ENCODE data around the gene ZNF436. TPM values are rescaled to one million over a fixed set of nuclear protein-coding genes. Genes with fewer than 3 reads are reported as not detected.
"Not testable (repeated sequence)": the region's sequence is repeated elsewhere in the genome, so short reads cannot be mapped to it uniquely, and the experiment has no call there.

The ZNF436 gene
- total RNA-seq, 1 donor from 2014 or later, result 4.9 TPM

- intact Hi-C loops (cut with micrococcal nuclease), result no loop called here
Measured at GRCh38 chr1:23331713-23332112, 37.9 kb downstream of the ZNF436 start.

GRCh38 chr1:23330846-23331245 lies 38.8 kb downstream of the ZNF436 start:
- intact Hi-C loops (cut with micrococcal nuclease), result no loop called here

GRCh38 chr1:23325393-23325792 lies 44.2 kb downstream of the ZNF436 start:
- intact Hi-C loops (cut with micrococcal nuclease), result no loop called here

- intact Hi-C loops (cut with micrococcal nuclease), result no loop called here
Measured at GRCh38 chr1:23322770-23323169, 46.9 kb downstream of the ZNF436 start.

GRCh38 chr1:23310280-23310679 lies 59.4 kb downstream of the ZNF436 start:
- intact Hi-C loops (cut with micrococcal nuclease), result not testable (repeated sequence)

Other genes with a start within 250 kb of the ZNF436 start
- gene LUZP1, start 201.0 kb downstream of the ZNF436 start, total RNA-seq, result 18.6 and 20.3 TPM in 2 replicates
- not detected in 2 replicates for gene HTR1D, start 152.3 kb downstream of the ZNF436 start, total RNA-seq
- gene HNRNPR, start 25.6 kb downstream of the ZNF436 start, total RNA-seq, result 223 and 234 TPM in 2 replicates
- gene TCEA3, start 54.9 kb upstream of the ZNF436 start, total RNA-seq, result 14.5 and 17.9 TPM in 2 replicates
- 0.75 and 0.86 TPM in 2 replicates for gene ASAP3, start 114.3 kb upstream of the ZNF436 start, total RNA-seq
- gene E2F2, start 161.4 kb upstream of the ZNF436 start, total RNA-seq, result 85.6 and 87.7 TPM in 2 replicates
- gene ID3, start 189.7 kb upstream of the ZNF436 start, total RNA-seq, result 19.0 and 19.5 TPM in 2 replicates